Esophagus muscularis mucosa (tissue), 3 donors: Measurements from ENCODE around the gene UBA52.

Source experiments
- POLR2AphosphoS5 ChIP-seq, 2 donors: sonication (generic); formaldehyde crosslinking; IDR thresholded peaks; one replicate each; pipeline ENCODE4 v1.6.1; 2017; ENCODE audit warnings: antibody characterized with exemption in 2 of 2
- TF ChIP-seq, protein P1 (sequence below), 3 experiments: fragments of 200-600 bp in 2 of 3; fragments of 450-650 bp in 1 of 3; sonication (generic) in 2 of 3; IDR thresholded peaks; one replicate each; pipeline ENCODE4 v1.5.1; 2017 to 2019; ENCODE audit warnings: antibody characterized with exemption in 3 of 3, mild to moderate bottlenecking in 2 of 3, moderate library complexity in 1 of 3

DNA sequence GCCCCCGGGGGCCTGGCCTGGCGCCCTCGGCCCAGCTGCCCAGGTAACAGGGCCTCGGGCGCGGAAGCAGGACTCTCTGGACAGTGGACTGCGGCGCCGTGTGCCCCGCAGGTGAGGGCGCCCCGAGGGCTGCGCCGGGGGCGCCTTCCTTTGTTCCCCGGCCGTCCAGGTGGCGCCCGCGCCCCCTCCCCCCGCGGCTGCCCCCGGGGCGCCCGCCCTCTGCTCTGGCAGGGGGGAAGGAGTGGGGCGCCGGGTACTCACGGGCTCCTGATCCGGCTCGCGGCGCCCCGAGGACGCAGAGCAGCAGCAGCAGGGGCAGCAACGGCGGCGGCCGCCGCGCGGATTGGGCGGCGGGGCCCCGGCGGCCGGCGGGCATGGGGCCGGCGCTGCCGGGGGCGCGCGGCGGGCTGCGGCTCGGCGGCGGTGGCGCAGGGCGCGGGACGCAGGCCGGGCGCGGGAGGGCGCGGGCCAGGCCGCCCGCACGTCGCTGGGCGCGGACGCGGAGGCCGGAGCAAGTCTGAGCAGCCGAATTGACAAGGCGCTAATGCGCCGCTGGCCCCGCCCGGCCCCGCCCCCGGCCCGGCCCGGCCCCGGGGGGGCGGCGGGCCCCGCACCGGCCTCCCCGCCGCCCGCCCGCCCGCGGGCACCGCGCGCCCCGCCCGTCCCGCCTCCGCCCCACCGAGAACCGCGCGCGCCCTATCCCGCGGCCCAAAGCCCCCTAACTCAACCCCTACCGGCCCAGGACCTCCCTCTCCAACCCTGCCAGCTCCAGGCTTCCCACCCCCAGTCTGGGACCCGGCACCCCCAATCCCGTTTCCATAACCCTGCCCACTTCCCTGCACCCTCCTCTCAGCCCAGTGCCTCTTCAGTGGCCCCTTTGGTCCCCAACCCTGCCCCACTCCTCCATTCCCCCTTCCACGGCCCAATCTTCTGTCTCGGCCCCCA, 34.9 kb downstream of the UBA52 start, which contains the start of gene CRLF1:
- TF ChIP-seq, protein P1, sequence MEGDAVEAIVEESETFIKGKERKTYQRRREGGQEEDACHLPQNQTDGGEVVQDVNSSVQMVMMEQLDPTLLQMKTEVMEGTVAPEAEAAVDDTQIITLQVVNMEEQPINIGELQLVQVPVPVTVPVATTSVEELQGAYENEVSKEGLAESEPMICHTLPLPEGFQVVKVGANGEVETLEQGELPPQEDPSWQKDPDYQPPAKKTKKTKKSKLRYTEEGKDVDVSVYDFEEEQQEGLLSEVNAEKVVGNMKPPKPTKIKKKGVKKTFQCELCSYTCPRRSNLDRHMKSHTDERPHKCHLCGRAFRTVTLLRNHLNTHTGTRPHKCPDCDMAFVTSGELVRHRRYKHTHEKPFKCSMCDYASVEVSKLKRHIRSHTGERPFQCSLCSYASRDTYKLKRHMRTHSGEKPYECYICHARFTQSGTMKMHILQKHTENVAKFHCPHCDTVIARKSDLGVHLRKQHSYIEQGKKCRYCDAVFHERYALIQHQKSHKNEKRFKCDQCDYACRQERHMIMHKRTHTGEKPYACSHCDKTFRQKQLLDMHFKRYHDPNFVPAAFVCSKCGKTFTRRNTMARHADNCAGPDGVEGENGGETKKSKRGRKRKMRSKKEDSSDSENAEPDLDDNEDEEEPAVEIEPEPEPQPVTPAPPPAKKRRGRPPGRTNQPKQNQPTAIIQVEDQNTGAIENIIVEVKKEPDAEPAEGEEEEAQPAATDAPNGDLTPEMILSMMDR (IDR thresholded peaks at IDR 0.05), result no peak
- TF ChIP-seq POLR2AphosphoS5 (IDR thresholded peaks at IDR 0.05), result no peak
